Measurements from ENCODE around the gene ENTREP1. TPM values are rescaled to one million over a fixed set of nuclear protein-coding genes. Genes with fewer than 3 reads are reported as not detected.

The ENTREP1 gene
- polyA plus RNA-seq, 1 experiment, result 0.02 TPM

DNA sequence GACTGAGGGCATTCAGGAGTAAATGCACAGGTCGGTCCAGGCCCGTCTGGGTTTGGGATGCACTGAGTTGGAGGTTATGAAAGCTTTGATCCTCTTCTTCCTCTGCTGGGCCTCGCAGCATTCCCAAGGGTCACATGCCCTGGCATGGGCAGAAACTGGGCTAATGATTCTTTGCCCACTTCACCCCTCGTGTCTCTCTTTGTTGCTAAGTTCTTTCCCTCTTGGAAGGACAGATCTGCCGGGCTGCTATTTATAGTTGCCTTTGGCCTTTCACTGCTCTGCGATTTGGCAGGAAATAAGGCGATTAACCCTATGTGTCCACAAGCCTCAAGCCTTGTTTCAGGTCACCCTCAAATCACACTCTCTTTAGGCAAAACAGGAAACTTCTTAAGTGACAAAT lies 66.9 kb downstream of the ENTREP1 start:
- TF ChIP-seq, protein P1, sequence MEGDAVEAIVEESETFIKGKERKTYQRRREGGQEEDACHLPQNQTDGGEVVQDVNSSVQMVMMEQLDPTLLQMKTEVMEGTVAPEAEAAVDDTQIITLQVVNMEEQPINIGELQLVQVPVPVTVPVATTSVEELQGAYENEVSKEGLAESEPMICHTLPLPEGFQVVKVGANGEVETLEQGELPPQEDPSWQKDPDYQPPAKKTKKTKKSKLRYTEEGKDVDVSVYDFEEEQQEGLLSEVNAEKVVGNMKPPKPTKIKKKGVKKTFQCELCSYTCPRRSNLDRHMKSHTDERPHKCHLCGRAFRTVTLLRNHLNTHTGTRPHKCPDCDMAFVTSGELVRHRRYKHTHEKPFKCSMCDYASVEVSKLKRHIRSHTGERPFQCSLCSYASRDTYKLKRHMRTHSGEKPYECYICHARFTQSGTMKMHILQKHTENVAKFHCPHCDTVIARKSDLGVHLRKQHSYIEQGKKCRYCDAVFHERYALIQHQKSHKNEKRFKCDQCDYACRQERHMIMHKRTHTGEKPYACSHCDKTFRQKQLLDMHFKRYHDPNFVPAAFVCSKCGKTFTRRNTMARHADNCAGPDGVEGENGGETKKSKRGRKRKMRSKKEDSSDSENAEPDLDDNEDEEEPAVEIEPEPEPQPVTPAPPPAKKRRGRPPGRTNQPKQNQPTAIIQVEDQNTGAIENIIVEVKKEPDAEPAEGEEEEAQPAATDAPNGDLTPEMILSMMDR (IDR thresholded peaks at IDR 0.05; ENCODE audit: insufficient read depth, low read depth, low read length), result no peak
- POLR2A ChIA-PET, result no interaction called here
- DNase-seq (ENCODE audit: low read depth), result no peak
- Histone ChIP-seq H3K4me3 (ENCODE audit: low read depth, low read length) (no peak overlapping the region), H3K36me3 (ENCODE audit: control insufficient read depth, insufficient read depth, low read length) (no peaks in the 10 kb centered on the region), H3K27me3 (ENCODE audit: control insufficient read depth, insufficient read depth, low read length) (peaks cover 2% of the 10 kb centered on the region; the same call in 1 of the 2 replicates)
- CTCF ChIA-PET, result interaction anchor here (0.9 kb wide), 1 partner anchor 155 kb away, joined by 3 read pairs; no protein-coding TSS in a partner anchor

DNA sequence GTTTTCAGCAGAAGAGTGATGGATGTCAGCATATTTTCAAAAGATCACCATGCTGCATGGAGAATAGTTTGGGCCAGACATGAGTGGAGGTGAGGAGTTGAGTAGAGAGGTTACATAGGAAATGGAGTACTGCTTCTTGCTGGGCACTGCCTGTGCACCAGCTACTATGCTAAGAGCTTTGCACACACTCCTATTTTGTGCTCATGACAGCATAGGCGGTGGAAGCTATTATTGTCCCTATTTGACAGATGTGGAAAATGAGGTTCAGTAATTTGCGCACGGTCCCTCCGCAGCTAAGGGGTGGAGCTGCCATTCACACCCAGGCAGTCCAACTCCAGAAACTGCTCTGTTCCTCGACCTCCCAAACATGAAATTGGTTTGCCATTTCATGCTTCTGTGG lies 67.8 kb downstream of the ENTREP1 start:
- Histone ChIP-seq H3K4me3 (ENCODE audit: low read depth, low read length) (no peak overlapping the region), H3K27me3 (ENCODE audit: control insufficient read depth, insufficient read depth, low read length) (peaks cover 2% of the 10 kb centered on the region; the same call in 1 of the 2 replicates), H3K36me3 (ENCODE audit: control insufficient read depth, insufficient read depth, low read length) (no peaks in the 10 kb centered on the region)
- no peak for DNase-seq (ENCODE audit: low read depth)
- TF ChIP-seq, protein P1 (IDR thresholded peaks at IDR 0.05; ENCODE audit: insufficient read depth, low read depth, low read length), result no peak
- ChIA-PET CTCF (interaction anchor here (0.9 kb wide), 1 partner anchor 154 kb away, joined by 3 read pairs; no protein-coding TSS in a partner anchor), POLR2A (no interaction called here)

- CTCF ChIA-PET, result no interaction called here
- no peak for DNase-seq (ENCODE audit: low read depth)
- no peak overlapping the region for H3K4me3 ChIP-seq (ENCODE audit: low read depth, low read length)
- H3K27me3 ChIP-seq (ENCODE audit: control insufficient read depth, insufficient read depth, low read length), result peaks cover 2% of the 10 kb centered on the region; the same call in 1 of the 2 replicates
- H3K36me3 ChIP-seq (ENCODE audit: control insufficient read depth, insufficient read depth, low read length), result no peaks in the 10 kb centered on the region
- TF ChIP-seq, protein P1 (IDR thresholded peaks at IDR 0.05; ENCODE audit: insufficient read depth, low read depth, low read length), result no peak
- POLR2A ChIA-PET, result no interaction called here
These were observed 68.4 kb downstream of the ENTREP1 start for GRCh38 chr9:69393425-69393824.

DNA sequence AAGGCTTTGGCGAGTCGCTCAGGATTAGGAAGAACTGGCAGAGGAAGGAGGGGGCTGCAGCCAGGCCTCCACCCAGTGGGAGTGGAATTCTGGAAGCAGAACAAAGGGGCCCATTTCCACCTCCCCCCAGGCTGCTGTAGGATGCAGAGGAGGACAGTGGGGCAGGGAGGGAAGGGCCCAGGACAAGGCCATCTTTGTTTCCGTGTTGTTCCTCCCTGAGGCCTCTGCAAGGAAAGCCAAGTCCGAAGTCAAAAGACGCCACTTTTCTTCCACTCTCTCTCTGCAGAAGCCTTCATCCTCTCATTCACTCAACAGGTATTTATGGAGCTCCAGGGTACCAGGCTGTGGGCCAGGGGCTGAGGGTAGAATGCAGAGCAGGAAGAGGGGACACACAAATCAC lies 70.7 kb downstream of the ENTREP1 start:
- TF ChIP-seq, protein P1 (IDR thresholded peaks at IDR 0.05; ENCODE audit: insufficient read depth, low read depth, low read length), result no peak
- POLR2A ChIA-PET, result no interaction called here
- DNase-seq (ENCODE audit: low read depth), result no peak
- Histone ChIP-seq H3K4me3 (ENCODE audit: low read depth, low read length) (no peak overlapping the region), H3K27me3 (ENCODE audit: control insufficient read depth, insufficient read depth, low read length) (peaks cover 2% of the 10 kb centered on the region), H3K36me3 (ENCODE audit: control insufficient read depth, insufficient read depth, low read length) (no peaks in the 10 kb centered on the region)
- CTCF ChIA-PET, result no interaction called here

DNA sequence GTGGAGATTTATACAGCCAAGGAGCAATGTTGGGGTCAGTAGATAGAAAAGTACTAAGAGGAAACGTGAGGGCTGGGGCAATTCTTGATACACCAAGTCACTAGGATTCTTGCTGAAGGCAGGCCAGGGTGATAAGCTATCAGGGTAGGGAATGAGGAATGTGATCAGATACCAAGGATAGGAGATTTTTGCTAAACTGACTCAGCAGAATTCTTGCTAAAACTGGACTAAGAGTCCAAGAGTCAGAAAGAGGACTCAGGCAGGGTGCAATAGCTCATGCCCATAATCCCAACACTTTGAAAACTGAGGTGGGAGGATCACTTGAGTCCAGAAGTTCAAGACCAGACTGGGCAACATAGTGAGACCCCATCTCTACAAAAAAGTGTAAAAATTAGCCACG lies 71.7 kb downstream of the ENTREP1 start:
- Histone ChIP-seq H3K36me3 (ENCODE audit: control insufficient read depth, insufficient read depth, low read length) (no peaks in the 10 kb centered on the region), H3K27me3 (ENCODE audit: control insufficient read depth, insufficient read depth, low read length) (peaks cover 1% of the 10 kb centered on the region), H3K4me3 (ENCODE audit: low read depth, low read length) (no peak overlapping the region)
- ChIA-PET POLR2A (no interaction called here), CTCF (no interaction called here)
- no peak for DNase-seq (ENCODE audit: low read depth)
- TF ChIP-seq, protein P1 (IDR thresholded peaks at IDR 0.05; ENCODE audit: insufficient read depth, low read depth, low read length), result no peak
